ENCODE results near the gene CCL23.
A peak's percentile ranks its signal among the peaks of the same experiment; 100 is the strongest.

Gene CCL23

GRCh38 chr17:36017799-36018198, at the start of gene CCL23:
TSS of gene CCL23 (minus strand) at chr17:36017972. CDS start at chr17:36017897, 75 bp downstream.
- no peak for DNase-seq (ENCODE audit: low spot score in 2 of 2)
- H3K27ac Mint-ChIP-seq (ENCODE audit: low read depth): no peak within 1 kb of the TSS
- H3K4me1 Mint-ChIP-seq: peaks cover 2% of the 10 kb centered on the region
- H3K36me3 Mint-ChIP-seq (ENCODE audit: insufficient read depth): peaks cover 1% of the 10 kb centered on the region
- H3K27me3 Mint-ChIP-seq: peaks cover 12% of the 10 kb centered on the region
- H3K9me3 Mint-ChIP-seq: no peaks in the 10 kb centered on the region
- no peak for ATAC-seq (replicated peaks; ENCODE audit: extremely low read depth, poor library complexity, severe bottlenecking)
- no peak within 1 kb of the TSS for H3K4me3 Mint-ChIP-seq

GRCh38 chr17:36066365-36066985, 48.7 kb upstream of the CCL23 start:
- Mint-ChIP-seq H3K36me3 (ENCODE audit: insufficient read depth) (peaks cover 4% of the 10 kb centered on the region), H3K9me3 (no peaks in the 10 kb centered on the region), H3K4me1 (peaks cover 56% of the 10 kb centered on the region), H3K27me3 (no peaks in the 10 kb centered on the region), H3K27ac (ENCODE audit: low read depth) (peak overlapping the region; percentile 89), H3K4me3 (peak overlapping the region; percentile 46)
- DNase-seq (ENCODE audit: low spot score in 2 of 2) (peak in 1 of 2 donors; percentile 71), ATAC-seq (replicated peaks; ENCODE audit: extremely low read depth, poor library complexity, severe bottlenecking) (peak; percentile 96)

- Mint-ChIP-seq H3K27me3 (no peaks in the 10 kb centered on the region), H3K27ac (ENCODE audit: low read depth) (peak within 1 kb of the TSS; percentile 89), H3K36me3 (ENCODE audit: insufficient read depth) (peaks cover 4% of the 10 kb centered on the region), H3K4me3 (no peak within 1 kb of the TSS), H3K4me1 (peaks cover 40% of the 10 kb centered on the region), H3K9me3 (no peaks in the 10 kb centered on the region)
- ATAC-seq (replicated peaks; ENCODE audit: extremely low read depth, poor library complexity, severe bottlenecking): no peak
- DNase-seq (ENCODE audit: low spot score in 2 of 2): no peak
Observed at GRCh38 chr17:36063786-36064541, 46.2 kb upstream of the CCL23 start, which contains the start of gene CCL18. TSS of gene CCL18 (plus strand) at chr17:36064272. CDS start at chr17:36064343, 71 bp downstream.

GRCh38 chr17:36060816-36061215, 43.0 kb upstream of the CCL23 start:
- Mint-ChIP-seq H3K4me3 (no peak overlapping the region), H3K9me3 (no peaks in the 10 kb centered on the region), H3K27ac (ENCODE audit: low read depth) (no peak overlapping the region), H3K27me3 (no peaks in the 10 kb centered on the region), H3K4me1 (peaks cover 23% of the 10 kb centered on the region), H3K36me3 (ENCODE audit: insufficient read depth) (no peaks in the 10 kb centered on the region)
- DNase-seq (ENCODE audit: low spot score in 2 of 2): no peak
- ATAC-seq (replicated peaks; ENCODE audit: extremely low read depth, poor library complexity, severe bottlenecking): no peak

GRCh38 chr17:36059406-36059805, 41.6 kb upstream of the CCL23 start:
- H3K27me3 Mint-ChIP-seq: no peaks in the 10 kb centered on the region
- H3K36me3 Mint-ChIP-seq (ENCODE audit: insufficient read depth): no peaks in the 10 kb centered on the region
- ATAC-seq (replicated peaks; ENCODE audit: extremely low read depth, poor library complexity, severe bottlenecking) (no peak), DNase-seq (ENCODE audit: low spot score in 2 of 2) (no peak)
- no peak overlapping the region for H3K27ac Mint-ChIP-seq (ENCODE audit: low read depth)
- no peaks in the 10 kb centered on the region for H3K9me3 Mint-ChIP-seq
- H3K4me3 Mint-ChIP-seq: no peak overlapping the region
- peaks cover 17% of the 10 kb centered on the region for H3K4me1 Mint-ChIP-seq

GRCh38 chr17:36057911-36058310, 40.1 kb upstream of the CCL23 start:
- DNase-seq (ENCODE audit: low spot score in 2 of 2) (no peak), ATAC-seq (replicated peaks; ENCODE audit: extremely low read depth, poor library complexity, severe bottlenecking) (no peak)
- Mint-ChIP-seq H3K9me3 (no peaks in the 10 kb centered on the region), H3K36me3 (ENCODE audit: insufficient read depth) (no peaks in the 10 kb centered on the region), H3K4me3 (no peak overlapping the region), H3K4me1 (peaks cover 11% of the 10 kb centered on the region), H3K27ac (ENCODE audit: low read depth) (no peak overlapping the region), H3K27me3 (no peaks in the 10 kb centered on the region)

GRCh38 chr17:36055921-36056520, 38.2 kb upstream of the CCL23 start:
- Mint-ChIP-seq H3K27ac (ENCODE audit: low read depth) (no peak overlapping the region), H3K4me3 (no peak overlapping the region), H3K36me3 (ENCODE audit: insufficient read depth) (no peaks in the 10 kb centered on the region), H3K27me3 (no peaks in the 10 kb centered on the region), H3K9me3 (no peaks in the 10 kb centered on the region), H3K4me1 (peaks cover 11% of the 10 kb centered on the region)
- DNase-seq (ENCODE audit: low spot score in 2 of 2) (no peak), ATAC-seq (replicated peaks; ENCODE audit: extremely low read depth, poor library complexity, severe bottlenecking) (no peak)

GRCh38 chr17:36055171-36055570, 37.4 kb upstream of the CCL23 start:
- ATAC-seq (replicated peaks; ENCODE audit: extremely low read depth, poor library complexity, severe bottlenecking) (no peak), DNase-seq (ENCODE audit: low spot score in 2 of 2) (no peak)
- no peaks in the 10 kb centered on the region for H3K27me3 Mint-ChIP-seq
- H3K36me3 Mint-ChIP-seq (ENCODE audit: insufficient read depth): no peaks in the 10 kb centered on the region
- H3K4me3 Mint-ChIP-seq: no peak overlapping the region
- peaks cover 11% of the 10 kb centered on the region for H3K4me1 Mint-ChIP-seq
- H3K9me3 Mint-ChIP-seq: peaks cover 1% of the 10 kb centered on the region
- no peak overlapping the region for H3K27ac Mint-ChIP-seq (ENCODE audit: low read depth)

GRCh38 chr17:36049643-36050042, 31.9 kb upstream of the CCL23 start:
- H3K36me3 Mint-ChIP-seq (ENCODE audit: insufficient read depth): peaks cover 3% of the 10 kb centered on the region
- no peaks in the 10 kb centered on the region for H3K4me1 Mint-ChIP-seq
- H3K27ac Mint-ChIP-seq (ENCODE audit: low read depth): no peak overlapping the region
- no peak overlapping the region for H3K4me3 Mint-ChIP-seq
- no peaks in the 10 kb centered on the region for H3K27me3 Mint-ChIP-seq
- H3K9me3 Mint-ChIP-seq: peaks cover 15% of the 10 kb centered on the region
- DNase-seq (ENCODE audit: low spot score in 2 of 2) (no peak), ATAC-seq (replicated peaks; ENCODE audit: extremely low read depth, poor library complexity, severe bottlenecking) (no peak)

- Mint-ChIP-seq H3K36me3 (ENCODE audit: insufficient read depth) (peaks cover 3% of the 10 kb centered on the region), H3K9me3 (peaks cover 15% of the 10 kb centered on the region), H3K27ac (ENCODE audit: low read depth) (no peak overlapping the region), H3K27me3 (no peaks in the 10 kb centered on the region), H3K4me1 (no peaks in the 10 kb centered on the region), H3K4me3 (no peak overlapping the region)
- no peak for DNase-seq (ENCODE audit: low spot score in 2 of 2)
- ATAC-seq (replicated peaks; ENCODE audit: extremely low read depth, poor library complexity, severe bottlenecking): no peak
Observed at GRCh38 chr17:36048066-36048465, 30.3 kb upstream of the CCL23 start.

- Mint-ChIP-seq H3K4me3 (no peak overlapping the region), H3K4me1 (no peaks in the 10 kb centered on the region), H3K27me3 (no peaks in the 10 kb centered on the region), H3K9me3 (no peaks in the 10 kb centered on the region), H3K27ac (ENCODE audit: low read depth) (no peak overlapping the region), H3K36me3 (ENCODE audit: insufficient read depth) (peaks cover 3% of the 10 kb centered on the region)
- ATAC-seq (replicated peaks; ENCODE audit: extremely low read depth, poor library complexity, severe bottlenecking) (no peak), DNase-seq (ENCODE audit: low spot score in 2 of 2) (no peak)
Observed at GRCh38 chr17:36036235-36036634, 18.5 kb upstream of the CCL23 start.

GRCh38 chr17:36034127-36034526, 16.4 kb upstream of the CCL23 start:
- Mint-ChIP-seq H3K27me3 (no peaks in the 10 kb centered on the region), H3K4me1 (no peaks in the 10 kb centered on the region), H3K9me3 (no peaks in the 10 kb centered on the region), H3K4me3 (no peak overlapping the region), H3K36me3 (ENCODE audit: insufficient read depth) (peaks cover 1% of the 10 kb centered on the region), H3K27ac (ENCODE audit: low read depth) (no peak overlapping the region)
- ATAC-seq (replicated peaks; ENCODE audit: extremely low read depth, poor library complexity, severe bottlenecking) (no peak), DNase-seq (ENCODE audit: low spot score in 2 of 2) (no peak)

- DNase-seq (ENCODE audit: low spot score in 2 of 2): no peak
- Mint-ChIP-seq H3K4me3 (no peak overlapping the region), H3K4me1 (no peaks in the 10 kb centered on the region), H3K9me3 (no peaks in the 10 kb centered on the region), H3K27me3 (no peaks in the 10 kb centered on the region), H3K36me3 (ENCODE audit: insufficient read depth) (peaks cover 1% of the 10 kb centered on the region), H3K27ac (ENCODE audit: low read depth) (no peak overlapping the region)
- no peak for ATAC-seq (replicated peaks; ENCODE audit: extremely low read depth, poor library complexity, severe bottlenecking)
Observed at GRCh38 chr17:36030956-36031355, 13.2 kb upstream of the CCL23 start.
